Measurements from ENCODE around the gene STXBP2. TPM values are rescaled to one million over a fixed set of nuclear protein-coding genes. Genes with fewer than 3 reads are reported as not detected.

STXBP2 gene
- total RNA-seq, 1 experiment from 2014 or later, result 133 TPM

- ChIA-PET CTCF (no interaction called here), POLR2A (ENCODE audit: unreplicated experiment) (no interaction called here)
- H3F3A ChIP-seq (ENCODE audit: low read length, unreplicated experiment), result no peaks in the 10 kb centered on the region
- H4K20me1 ChIP-seq (ENCODE audit: low read length), result no peaks in the 10 kb centered on the region
- no peak overlapping the region for H3K27ac ChIP-seq (ENCODE audit: low read length)
- H3K9ac ChIP-seq (ENCODE audit: low read length), result no peak overlapping the region
- no peak overlapping the region for H3K4me2 ChIP-seq (ENCODE audit: low read length)
- intact Hi-C loops (cut with micrococcal nuclease), result no loop called here
- TF ChIP-seq EZH2phosphoT487 (IDR thresholded peaks at IDR 0.05; ENCODE audit: borderline replicate concordance, low read length) (no peak), CTCF (conservative IDR thresholded peaks at IDR 0.05; ENCODE audit: low read depth, low read length) (no peak), EZH2 (IDR thresholded peaks at IDR 0.05; ENCODE audit: low read length, unreplicated experiment) (no peak)
- ATAC-seq, result peak; percentile 20; the same call in 1 of the 2 replicates
- no peaks in the 10 kb centered on the region for H3K36me3 ChIP-seq (ENCODE audit: low read depth, low read length)
- no peaks in the 10 kb centered on the region for H3K79me2 ChIP-seq (ENCODE audit: low read length)
- H3K4me3 ChIP-seq (ENCODE audit: low read length), result no peak overlapping the region
- H3K27me3 ChIP-seq (ENCODE audit: low read length), result peaks cover 17% of the 10 kb centered on the region; the same call in 1 of the 2 replicates
- no peak overlapping the region for H2AFZ ChIP-seq (ENCODE audit: low read length)
- no TSS peak for BruUV-seq (replicated peaks)
- no peaks in the 10 kb centered on the region for H3K9me2 ChIP-seq (replicated peaks; ENCODE audit: low read length)
- DNase-seq, result no peak
- H3K4me1 ChIP-seq (ENCODE audit: insufficient read depth, low read length), result no peaks in the 10 kb centered on the region
- H3K9me3 ChIP-seq (ENCODE audit: low read length), result no peaks in the 10 kb centered on the region
Measured at GRCh38 chr19:7665076-7665475, 28.2 kb downstream of the STXBP2 start.

- intact Hi-C loops (cut with micrococcal nuclease), result no loop called here
- no peaks in the 10 kb centered on the region for H3K9me3 ChIP-seq (ENCODE audit: low read length)
- no peak within 1 kb of the TSS for H3K9ac ChIP-seq (ENCODE audit: low read length)
- no TSS peak for BruUV-seq (replicated peaks)
- no peak for DNase-seq
- no peak for ATAC-seq
- ChIA-PET POLR2A (ENCODE audit: unreplicated experiment) (no interaction called here), CTCF (interaction anchor here (0.8 to 1.2 kb wide), 2 partner anchors 12 to 100 kb away, joined by 4 to 5 read pairs; partner anchors contain the start of gene TRAPPC5)
- H3K79me2 ChIP-seq (ENCODE audit: low read length), result no peaks in the 10 kb centered on the region
- no peaks in the 10 kb centered on the region for H4K20me1 ChIP-seq (ENCODE audit: low read length)
- no peak within 1 kb of the TSS for H3K4me2 ChIP-seq (ENCODE audit: low read length)
- H3K4me3 ChIP-seq (ENCODE audit: low read length), result no peak within 1 kb of the TSS
- no peaks in the 10 kb centered on the region for H3K4me1 ChIP-seq (ENCODE audit: insufficient read depth, low read length)
- H3K27me3 ChIP-seq (ENCODE audit: low read length), result peaks cover 8% of the 10 kb centered on the region; the same call in 1 of the 2 replicates
- no peak within 1 kb of the TSS for H2AFZ ChIP-seq (ENCODE audit: low read length)
- no peak for TF ChIP-seq EZH2 (IDR thresholded peaks at IDR 0.05; ENCODE audit: low read length, unreplicated experiment)
- TF ChIP-seq CTCF (conservative IDR thresholded peaks at IDR 0.05; ENCODE audit: low read depth, low read length), result no peak
- TF ChIP-seq EZH2phosphoT487 (IDR thresholded peaks at IDR 0.05; ENCODE audit: borderline replicate concordance, low read length), result no peak
- H3K36me3 ChIP-seq (ENCODE audit: low read depth, low read length), result no peaks in the 10 kb centered on the region
- no peaks in the 10 kb centered on the region for H3K9me2 ChIP-seq (replicated peaks; ENCODE audit: low read length)
- no peaks in the 10 kb centered on the region for H3F3A ChIP-seq (ENCODE audit: low read length, unreplicated experiment)
- H3K27ac ChIP-seq (ENCODE audit: low read length), result no peak within 1 kb of the TSS
Measured at GRCh38 chr19:7668842-7669241, 31.9 kb downstream of the STXBP2 start, which contains the start of gene RETN. Gene RETN (plus strand): TSS chr19:7669049. CDS start chr19:7669327, 278 bp downstream.

- POLR2A ChIA-PET (ENCODE audit: unreplicated experiment), result no interaction called here
- CTCF ChIA-PET, result interaction anchor here (0.8 to 1.2 kb wide), 2 partner anchors 11 to 101 kb away, joined by 4 to 5 read pairs; partner anchors contain the start of gene TRAPPC5
- H2AFZ ChIP-seq (ENCODE audit: low read length), result no peak overlapping the region
- TF ChIP-seq CTCF (conservative IDR thresholded peaks at IDR 0.05; ENCODE audit: low read depth, low read length) (no peak), EZH2 (IDR thresholded peaks at IDR 0.05; ENCODE audit: low read length, unreplicated experiment) (no peak), EZH2phosphoT487 (IDR thresholded peaks at IDR 0.05; ENCODE audit: borderline replicate concordance, low read length) (no peak)
- H3K27ac ChIP-seq (ENCODE audit: low read length), result no peak overlapping the region
- no peaks in the 10 kb centered on the region for H3K79me2 ChIP-seq (ENCODE audit: low read length)
- BruUV-seq (replicated peaks), result no TSS peak
- intact Hi-C loops (cut with micrococcal nuclease), result no loop called here
- H3F3A ChIP-seq (ENCODE audit: low read length, unreplicated experiment), result no peaks in the 10 kb centered on the region
- H3K4me2 ChIP-seq (ENCODE audit: low read length), result no peak overlapping the region
- H3K27me3 ChIP-seq (ENCODE audit: low read length), result peaks cover 8% of the 10 kb centered on the region; the same call in 1 of the 2 replicates
- H4K20me1 ChIP-seq (ENCODE audit: low read length), result no peaks in the 10 kb centered on the region
- H3K4me3 ChIP-seq (ENCODE audit: low read length), result no peak overlapping the region
- ATAC-seq (no peak), DNase-seq (no peak)
- H3K9me3 ChIP-seq (ENCODE audit: low read length), result no peaks in the 10 kb centered on the region
- no peak overlapping the region for H3K9ac ChIP-seq (ENCODE audit: low read length)
- no peaks in the 10 kb centered on the region for H3K36me3 ChIP-seq (ENCODE audit: low read depth, low read length)
- H3K9me2 ChIP-seq (replicated peaks; ENCODE audit: low read length), result no peaks in the 10 kb centered on the region
- H3K4me1 ChIP-seq (ENCODE audit: insufficient read depth, low read length), result no peaks in the 10 kb centered on the region
Measured at GRCh38 chr19:7669641-7670040, 32.7 kb downstream of the STXBP2 start.

Data from PC-3 (cell line).